Activated CD4-positive, alpha-beta T cell treated with anti-CD3 and anti-CD28 coated beads, Interleukin-10, Interleukin-2, amounts not matched to agents 100 ng/mL and 50 ng/mL, durations not matched to agents 16 hours and 8 hours (primary cell): ENCODE data around the gene ZC3H6.
"Not testable (repeated sequence)": the region's sequence is repeated elsewhere in the genome, so short reads cannot be mapped to it uniquely, and the experiment has no call there.

ENCODE experiments used
- DNase-seq: peaks from one replicate; pipeline ENCODE4 v3.0.0-alpha.2; 2020

Gene ZC3H6

DNA sequence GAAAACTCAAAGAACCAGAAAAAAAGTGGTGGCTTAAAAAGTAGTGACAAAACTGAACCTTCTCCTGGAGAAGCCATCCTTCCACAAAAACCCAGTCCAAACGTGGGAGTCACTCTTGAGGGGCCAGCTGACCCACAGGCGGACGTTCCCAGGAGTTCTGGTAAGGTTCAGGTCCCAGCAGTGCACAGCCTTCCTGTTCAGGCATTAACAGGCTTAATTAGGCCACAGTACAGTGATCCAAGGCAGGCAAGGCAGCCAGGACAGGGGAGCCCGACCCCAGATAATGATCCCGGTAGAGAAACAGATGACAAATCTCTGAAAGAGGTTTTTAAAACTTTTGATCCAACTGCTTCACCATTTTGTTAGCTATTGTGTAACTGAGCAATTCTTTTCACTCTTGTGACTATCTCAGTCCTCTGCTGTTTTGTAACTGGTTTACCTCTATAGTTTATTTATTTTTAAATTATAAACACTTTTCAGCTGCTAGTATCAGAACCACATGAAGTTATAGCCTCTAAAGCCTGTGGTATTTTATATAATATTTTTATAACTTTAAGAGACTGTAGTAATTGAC, 56.8 kb downstream of the ZC3H6 start:
- DNase-seq: no peak

GRCh38 chr2:112335600-112335999, 60.2 kb downstream of the ZC3H6 start:
- DNase-seq: no peak

- DNase-seq: no peak
Measured at GRCh38 chr2:112339986-112340385, 64.6 kb downstream of the ZC3H6 start.

DNA sequence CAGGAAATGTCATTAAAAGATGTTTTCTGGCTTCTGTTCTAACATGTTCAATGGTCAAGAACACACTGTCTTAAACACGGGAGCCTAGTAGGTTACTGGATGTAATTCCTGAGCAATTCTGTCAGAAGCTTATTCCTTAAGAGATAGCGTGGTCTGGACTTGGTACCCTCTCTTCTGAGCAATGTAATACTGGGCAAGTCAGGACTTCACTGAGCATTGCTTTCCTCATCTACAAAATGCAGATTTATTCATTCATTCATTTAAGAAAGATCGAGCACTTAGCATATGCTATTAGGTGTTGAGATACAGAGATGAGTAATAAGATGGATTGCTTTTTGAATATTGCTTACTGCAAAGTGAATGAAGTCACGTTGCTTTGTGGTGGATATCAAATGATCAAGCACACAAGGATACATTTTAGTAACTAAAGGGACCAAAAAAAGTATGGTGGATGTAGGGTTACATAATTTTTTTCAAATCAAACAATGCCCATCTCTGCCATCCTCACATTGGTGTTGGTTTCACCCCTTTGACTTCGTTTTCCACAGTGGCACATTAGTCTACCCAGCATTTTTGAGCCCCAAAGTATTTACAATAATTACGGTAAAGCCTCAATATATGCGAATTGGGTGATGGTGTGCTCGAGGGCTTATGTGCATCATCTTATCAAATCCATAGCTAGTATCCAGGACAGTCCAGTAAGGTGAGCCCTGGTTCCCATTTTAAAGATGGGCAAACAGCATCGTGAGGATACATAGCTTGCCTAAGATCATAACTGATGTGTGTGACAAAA, 65.3 kb downstream of the ZC3H6 start:
- DNase-seq: no peak

- no peak for DNase-seq
Measured at GRCh38 chr2:112342067-112342550, 66.7 kb downstream of the ZC3H6 start.

- DNase-seq: peak; percentile 19
Measured at GRCh38 chr2:112343827-112344585, 68.6 kb downstream of the ZC3H6 start.

DNA sequence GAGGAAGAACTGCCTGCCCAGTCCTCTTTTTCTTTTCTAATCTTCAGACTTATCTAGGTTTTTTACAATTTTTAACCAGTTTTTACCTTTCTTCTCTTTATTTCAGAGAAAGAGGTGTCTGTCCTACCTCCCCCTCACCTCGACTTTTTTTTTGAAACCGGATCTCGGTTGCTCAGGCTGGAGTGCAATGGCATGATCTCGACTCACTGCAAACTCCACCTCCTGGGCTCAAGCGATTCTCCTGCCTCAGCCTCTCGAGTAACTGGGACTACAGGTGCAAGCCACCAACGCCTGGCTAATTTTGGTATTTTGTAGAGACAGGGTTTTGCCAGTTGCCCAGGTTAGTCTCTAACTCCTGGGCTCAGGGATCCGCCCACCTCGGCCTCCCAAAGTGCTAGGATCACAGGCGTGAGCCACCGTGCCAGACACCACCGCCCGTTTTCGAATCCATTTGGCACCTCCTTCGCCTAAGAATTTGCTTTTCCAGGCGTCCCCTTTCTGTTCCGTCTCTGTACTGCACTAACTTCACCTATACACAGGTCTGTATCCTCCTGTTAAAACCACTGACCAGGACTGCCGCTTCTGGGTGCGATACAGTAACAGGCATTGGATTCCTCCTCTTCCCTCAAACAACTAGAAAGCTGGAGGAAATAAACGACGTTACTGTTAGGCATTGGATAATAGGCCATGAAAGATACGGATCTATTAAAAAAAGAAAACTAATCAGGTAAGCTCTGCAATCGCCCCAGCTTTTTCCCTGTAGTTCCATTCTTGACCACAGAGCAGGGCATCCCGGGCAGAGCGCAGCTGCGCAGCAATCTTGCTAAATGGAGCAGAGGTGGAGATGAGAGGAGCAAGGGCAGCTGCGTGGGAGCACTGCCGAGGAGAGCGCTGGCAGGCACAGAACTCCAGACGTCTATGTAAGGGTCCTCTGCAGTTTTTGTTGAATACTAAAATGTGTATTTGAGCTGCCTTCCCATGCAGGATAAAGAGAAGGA, 69.9 kb downstream of the ZC3H6 start:
- DNase-seq: no peak

GRCh38 chr2:112352292-112352691, 76.9 kb downstream of the ZC3H6 start:
- not testable (repeated sequence) for DNase-seq

GRCh38 chr2:112352809-112353603, 77.6 kb downstream of the ZC3H6 start:
- not testable (repeated sequence) for DNase-seq

DNA sequence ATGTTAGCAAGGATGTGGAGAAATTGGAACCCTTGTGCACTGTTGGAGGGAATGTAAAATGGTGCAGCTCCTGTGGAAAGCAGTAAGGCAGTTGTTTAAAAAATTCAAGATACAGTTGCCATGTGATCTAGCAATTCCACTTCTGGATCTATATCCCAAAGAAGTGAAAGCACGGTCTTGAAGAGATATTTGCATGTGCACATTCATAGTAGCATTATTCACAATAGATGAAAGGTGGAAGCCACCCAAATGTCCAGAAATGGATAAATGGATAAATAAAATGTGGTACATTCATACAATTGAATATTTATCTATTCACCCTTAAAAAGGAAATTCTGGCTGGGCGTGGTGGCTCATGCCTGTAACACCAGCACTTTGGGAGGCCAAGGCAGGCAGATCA, 78.9 kb downstream of the ZC3H6 start:
- not testable (repeated sequence) for DNase-seq

DNA sequence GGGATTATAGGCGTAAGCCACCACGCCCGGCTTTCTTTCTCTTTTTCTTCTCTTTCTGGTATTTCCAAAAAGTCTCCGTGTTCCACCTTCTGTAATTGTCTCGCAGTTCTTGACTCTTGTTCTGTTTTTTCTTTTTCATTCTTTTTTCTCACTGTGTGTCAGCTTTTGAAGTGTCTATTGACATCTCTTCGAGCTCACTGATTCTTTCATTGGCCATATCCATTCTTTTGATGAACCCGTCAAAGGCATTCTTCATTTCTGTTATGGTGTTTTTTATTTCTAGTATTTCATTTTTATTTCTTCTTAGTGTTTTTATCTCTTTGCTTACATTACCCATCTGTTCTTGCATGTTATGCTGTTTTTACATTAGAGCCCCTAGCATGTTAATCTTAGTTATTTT, 84.7 kb downstream of the ZC3H6 start:
- not testable (repeated sequence) for DNase-seq
